Neural progenitor cell (in vitro differentiated cells): ENCODE data around the gene PCNX2. TPM values are rescaled to one million over a fixed set of nuclear protein-coding genes. Genes with fewer than 3 reads are reported as not detected.

Source experiments
- DNase-seq: peaks from one replicate; pipeline ENCODE4 v3.0.0-alpha.2; 2016; ENCODE audit warnings: low spot score
- H2AFZ ChIP-seq: fragments of 200-600 bp; sonication (generic); replicated peaks from 2 replicates; pipeline ENCODE4 v1.6.1; 2016; ENCODE audit warnings: antibody characterized with exemption
- H3F3A ChIP-seq: fragments of 200-600 bp; sonication (generic); 2 replicates; pipeline ENCODE4 v1.6.1; 2016; ENCODE audit warnings: antibody characterized with exemption, low read depth
- H3K27ac ChIP-seq: fragments of 200-600 bp; sonication (generic); 2 replicates; pipeline ENCODE4 v1.5.1; 2016; ENCODE audit warnings: mild to moderate bottlenecking
- H3K27me3 ChIP-seq: fragments of 200-600 bp; sonication (generic); 2 replicates; pipeline ENCODE4 v1.6.1; 2016; ENCODE audit warnings: mild to moderate bottlenecking, moderate library complexity
- H3K36me3 ChIP-seq: fragments of 200-600 bp; sonication (generic); 2 replicates; pipeline ENCODE4 v1.5.1; 2016
- H3K4me1 ChIP-seq: fragments of 200-600 bp; sonication (generic); 2 replicates; pipeline ENCODE4 v1.6.1; 2016; ENCODE audit warnings: mixed run types
- H3K4me2 ChIP-seq: fragments of 200-600 bp; sonication (generic); 2 replicates; pipeline ENCODE4 v1.6.1; 2016
- H3K4me3 ChIP-seq: fragments of 200-600 bp; sonication (generic); 2 replicates; pipeline ENCODE4 v1.5.1; 2016
- H3K79me2 ChIP-seq: fragments of 200-600 bp; sonication (generic); 2 replicates; pipeline ENCODE4 v1.6.1; 2016; ENCODE audit warnings: low read depth
- H3K9ac ChIP-seq: fragments of 200-600 bp; sonication (generic); 2 replicates; pipeline ENCODE4 v1.6.1; 2016
- H3K9me3 ChIP-seq: fragments of 200-600 bp; sonication (generic); 2 replicates; pipeline ENCODE4 v1.5.1; 2016; ENCODE audit warnings: low read depth
- H4K20me1 ChIP-seq: fragments of 200-600 bp; sonication (generic); 2 replicates; pipeline ENCODE4 v1.6.1; 2016; ENCODE audit warnings: low read depth
- H3K27ac Mint-ChIP-seq: 3 replicates; pipeline ENCODE4 v1.8.0; 2021; ENCODE audit warnings: mixed read lengths
- H3K27me3 Mint-ChIP-seq: 2 replicates; pipeline ENCODE4 v1.8.0; 2022; ENCODE audit warnings: low read depth, mild to moderate bottlenecking, inconsistent platforms, moderate library complexity, mixed read lengths; ENCODE audit not compliant: insufficient read depth
- H3K36me3 Mint-ChIP-seq: 3 replicates; pipeline ENCODE4 v1.8.0; 2021; ENCODE audit warnings: mixed read lengths
- H3K4me1 Mint-ChIP-seq: 3 replicates; pipeline ENCODE4 v1.8.0; 2021; ENCODE audit warnings: mixed read lengths
- H3K4me3 Mint-ChIP-seq: 3 replicates; pipeline ENCODE4 v1.8.0; 2021; ENCODE audit warnings: mild to moderate bottlenecking, moderate library complexity, mixed read lengths
- H3K9me3 Mint-ChIP-seq: 3 replicates; pipeline ENCODE4 v1.8.0; 2020; ENCODE audit warnings: mixed read lengths
- CTCF ChIP-seq: fragments of 200-600 bp; sonication (generic); IDR thresholded peaks from 2 replicates; pipeline ENCODE4 v1.5.1; 2017; ENCODE audit warnings: antibody characterized with exemption, mild to moderate bottlenecking
- EZH2 ChIP-seq: fragments of 200-600 bp; sonication (generic); IDR thresholded peaks from 2 replicates; pipeline ENCODE4 v1.6.1; 2017; ENCODE audit warnings: antibody characterized with exemption, mild to moderate bottlenecking, moderate library complexity
- EZH2phosphoT487 ChIP-seq: fragments of 200-600 bp; sonication (generic); IDR thresholded peaks from 2 replicates; pipeline ENCODE4 v1.6.1; 2017; ENCODE audit warnings: antibody characterized with exemption
- total RNA-seq: library from RNA; depleted of rRNA; stranded (reverse); fragments of >200 nt; gene quantifications from 2 replicates; pipeline ENCODE4 v1.2.3, GENCODE V29; 2015; ENCODE audit warnings: low replicate concordance

PCNX2 gene
- total RNA-seq, 1 donor from 2014 or later, result 30.8 TPM

GRCh38 chr1:233066087-233066486 is 229.4 kb downstream of the PCNX2 start:
- no peak overlapping the region for H2AFZ ChIP-seq
- no peak overlapping the region for H3K9ac ChIP-seq
- H3K9me3 ChIP-seq, result no peaks in the 10 kb centered on the region
- no peaks in the 10 kb centered on the region for H4K20me1 ChIP-seq
- H3K4me1 Mint-ChIP-seq, result no peaks in the 10 kb centered on the region
- no peaks in the 10 kb centered on the region for H3K9me3 Mint-ChIP-seq
- H3K27ac ChIP-seq, result no peak overlapping the region
- H3K4me1 ChIP-seq, result peaks cover 10% of the 10 kb centered on the region
- no peak overlapping the region for H3K4me3 Mint-ChIP-seq
- no peak for TF ChIP-seq CTCF
- no peak for TF ChIP-seq EZH2
- no peak for TF ChIP-seq EZH2phosphoT487
- no peaks in the 10 kb centered on the region for H3K27me3 ChIP-seq
- no peak overlapping the region for H3K27ac Mint-ChIP-seq
- DNase-seq, result no peak
- H3K36me3 Mint-ChIP-seq, result peaks cover 7% of the 10 kb centered on the region
- no peaks in the 10 kb centered on the region for H3K27me3 Mint-ChIP-seq
- no peaks in the 10 kb centered on the region for H3K79me2 ChIP-seq
- no peak overlapping the region for H3K4me3 ChIP-seq
- H3K36me3 ChIP-seq, result peaks cover 7% of the 10 kb centered on the region
- H3K4me2 ChIP-seq, result no peak overlapping the region
- no peaks in the 10 kb centered on the region for H3F3A ChIP-seq

- TF ChIP-seq EZH2 (no peak), EZH2phosphoT487 (no peak), CTCF (no peak)
- Histone ChIP-seq H3K27ac (no peak overlapping the region), H3K9ac (no peak overlapping the region), H3K4me1 (peaks cover 13% of the 10 kb centered on the region), H3K4me3 (no peak overlapping the region), H3K27me3 (no peaks in the 10 kb centered on the region), H3K9me3 (no peaks in the 10 kb centered on the region), H3K36me3 (peaks cover 7% of the 10 kb centered on the region), H3K4me2 (no peak overlapping the region), H3F3A (no peaks in the 10 kb centered on the region), H4K20me1 (peaks cover 3% of the 10 kb centered on the region), H3K79me2 (no peaks in the 10 kb centered on the region), H2AFZ (no peak overlapping the region)
- no peaks in the 10 kb centered on the region for H3K27me3 Mint-ChIP-seq
- DNase-seq, result no peak
- H3K4me3 Mint-ChIP-seq, result no peak overlapping the region
- H3K27ac Mint-ChIP-seq, result no peak overlapping the region
- H3K4me1 Mint-ChIP-seq, result peaks cover under 1% of the 10 kb centered on the region
- H3K36me3 Mint-ChIP-seq, result peaks cover 7% of the 10 kb centered on the region
- H3K9me3 Mint-ChIP-seq, result no peaks in the 10 kb centered on the region
Observed at GRCh38 chr1:233065685-233066084, 229.8 kb downstream of the PCNX2 start.

- Histone ChIP-seq H3F3A (no peaks in the 10 kb centered on the region), H2AFZ (no peak overlapping the region), H3K9me3 (no peaks in the 10 kb centered on the region), H3K4me2 (no peak overlapping the region), H3K4me3 (no peak overlapping the region), H3K79me2 (no peaks in the 10 kb centered on the region), H3K4me1 (peaks cover 20% of the 10 kb centered on the region), H4K20me1 (peaks cover 6% of the 10 kb centered on the region), H3K27me3 (no peaks in the 10 kb centered on the region), H3K27ac (no peak overlapping the region), H3K36me3 (peaks cover 7% of the 10 kb centered on the region), H3K9ac (no peak overlapping the region)
- TF ChIP-seq CTCF (no peak), EZH2 (no peak), EZH2phosphoT487 (no peak)
- Mint-ChIP-seq H3K27ac (no peak overlapping the region), H3K4me3 (no peak overlapping the region), H3K4me1 (peaks cover 3% of the 10 kb centered on the region), H3K9me3 (no peaks in the 10 kb centered on the region), H3K27me3 (no peaks in the 10 kb centered on the region), H3K36me3 (peaks cover 7% of the 10 kb centered on the region)
- DNase-seq, result no peak
Observed at GRCh38 chr1:233064988-233065387, 230.5 kb downstream of the PCNX2 start.
